Left lung (tissue), 10 donors: ENCODE measurements around the gene STXBP1. TPM values are rescaled to one million over a fixed set of nuclear protein-coding genes. Genes with fewer than 3 reads are reported as not detected.

Experiments used
- ATAC-seq: fragments of 200-7000 bp; cut with Tn5 transposase; one replicate; pipeline ENCODE4 v1.9.1; 2020; ENCODE audit warnings: moderate library complexity
- DNase-seq, 4 donors: peaks; one replicate each; pipeline ENCODE4 v3.0.0-alpha.2; 2013 to 2020
- H3K27ac ChIP-seq, 2 donors: fragments of 200-600 bp; sonication (generic) in 1 of 2; one replicate each; pipeline versions ENCODE4 v1.5.0 to v1.8.0; 2020 to 2021
- H3K27me3 ChIP-seq, 2 donors: fragments of 200-600 bp; sonication (generic) in 1 of 2; one replicate each; pipeline versions ENCODE4 v1.5.0 to v1.8.0; 2020 to 2021
- H3K36me3 ChIP-seq, 2 donors: fragments of 200-600 bp; sonication (generic) in 1 of 2; one replicate each; pipeline versions ENCODE4 v1.5.0 to v1.8.0; 2020 to 2021
- H3K4me1 ChIP-seq, 2 donors: fragments of 200-600 bp; one replicate each; pipeline ENCODE4 v1.8.0; 2021
- H3K4me3 ChIP-seq, 2 donors: fragments of 200-600 bp; sonication (generic) in 1 of 2; one replicate each; pipeline versions ENCODE4 v1.5.0 to v1.8.0; 2020 to 2021; ENCODE audit warnings: mild to moderate bottlenecking in 1 of 2
- H3K9me3 ChIP-seq, 2 donors: fragments of 200-600 bp; sonication (generic) in 1 of 2; one replicate each; pipeline versions ENCODE4 v1.5.0 to v1.8.0; 2020 to 2021
- intact Hi-C, 2 donors: fragments of 100-400 bp; cut with DNase I; formaldehyde crosslinking; loops; one replicate each; pipeline versions ENCODE4 v1.11.2 to v1.14.2; 2022
- polyA plus RNA-seq, 6 donors: library from polyadenylated mRNA; unstranded; fragments of 120-200 nt; gene quantifications; one replicate each; pipeline ENCODE4 v1.2.1, GENCODE V29; 2013; ENCODE audit not compliant: insufficient read length in 6 of 6
- total RNA-seq, 2 donors: library from RNA; stranded (reverse); fragmentation: NEBNext Ultra II Directional; extraction: Animal tissue kit (Norgen Biotek cat#: 25700); gene quantifications; one replicate each; pipeline ENCODE4 v1.2.1, GENCODE V29; 2021
- TF ChIP-seq, protein P1 (sequence below), 2 donors: fragments of 200-600 bp; sonication (generic) in 1 of 2; IDR thresholded peaks; one replicate each; pipeline versions ENCODE4 v1.5.0 to v1.8.0; 2021; ENCODE audit warnings: antibody characterized with exemption in 2 of 2
- donor health status: DM: no; HTN: yes; CAD: no.
- donor health status: DM: no; HTN: no; CAD: no.

STXBP1 gene
- total and polyA plus RNA-seq, 8 donors, result 40.7 to 76.7 (median 48.8) TPM

GRCh38 chr9:127664324-127664677, 52.2 kb downstream of the STXBP1 start:
- no peak for ATAC-seq
- DNase-seq, result no peak
- H3K9me3 ChIP-seq, result no peaks in the 10 kb centered on the region
- TF ChIP-seq, protein P1, sequence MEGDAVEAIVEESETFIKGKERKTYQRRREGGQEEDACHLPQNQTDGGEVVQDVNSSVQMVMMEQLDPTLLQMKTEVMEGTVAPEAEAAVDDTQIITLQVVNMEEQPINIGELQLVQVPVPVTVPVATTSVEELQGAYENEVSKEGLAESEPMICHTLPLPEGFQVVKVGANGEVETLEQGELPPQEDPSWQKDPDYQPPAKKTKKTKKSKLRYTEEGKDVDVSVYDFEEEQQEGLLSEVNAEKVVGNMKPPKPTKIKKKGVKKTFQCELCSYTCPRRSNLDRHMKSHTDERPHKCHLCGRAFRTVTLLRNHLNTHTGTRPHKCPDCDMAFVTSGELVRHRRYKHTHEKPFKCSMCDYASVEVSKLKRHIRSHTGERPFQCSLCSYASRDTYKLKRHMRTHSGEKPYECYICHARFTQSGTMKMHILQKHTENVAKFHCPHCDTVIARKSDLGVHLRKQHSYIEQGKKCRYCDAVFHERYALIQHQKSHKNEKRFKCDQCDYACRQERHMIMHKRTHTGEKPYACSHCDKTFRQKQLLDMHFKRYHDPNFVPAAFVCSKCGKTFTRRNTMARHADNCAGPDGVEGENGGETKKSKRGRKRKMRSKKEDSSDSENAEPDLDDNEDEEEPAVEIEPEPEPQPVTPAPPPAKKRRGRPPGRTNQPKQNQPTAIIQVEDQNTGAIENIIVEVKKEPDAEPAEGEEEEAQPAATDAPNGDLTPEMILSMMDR (IDR thresholded peaks at IDR 0.05), result no peak
- intact Hi-C loops, result no loop called here
- H3K4me3 ChIP-seq, result no peak overlapping the region
- no peaks in the 10 kb centered on the region for H3K27me3 ChIP-seq
- peaks cover 0 to 63% of the 10 kb centered on the region in 2 donors for H3K36me3 ChIP-seq
- H3K27ac ChIP-seq, result peak overlapping the region in 1 of 2 donors; percentile 20
- H3K4me1 ChIP-seq, result no peaks in the 10 kb centered on the region

DNA sequence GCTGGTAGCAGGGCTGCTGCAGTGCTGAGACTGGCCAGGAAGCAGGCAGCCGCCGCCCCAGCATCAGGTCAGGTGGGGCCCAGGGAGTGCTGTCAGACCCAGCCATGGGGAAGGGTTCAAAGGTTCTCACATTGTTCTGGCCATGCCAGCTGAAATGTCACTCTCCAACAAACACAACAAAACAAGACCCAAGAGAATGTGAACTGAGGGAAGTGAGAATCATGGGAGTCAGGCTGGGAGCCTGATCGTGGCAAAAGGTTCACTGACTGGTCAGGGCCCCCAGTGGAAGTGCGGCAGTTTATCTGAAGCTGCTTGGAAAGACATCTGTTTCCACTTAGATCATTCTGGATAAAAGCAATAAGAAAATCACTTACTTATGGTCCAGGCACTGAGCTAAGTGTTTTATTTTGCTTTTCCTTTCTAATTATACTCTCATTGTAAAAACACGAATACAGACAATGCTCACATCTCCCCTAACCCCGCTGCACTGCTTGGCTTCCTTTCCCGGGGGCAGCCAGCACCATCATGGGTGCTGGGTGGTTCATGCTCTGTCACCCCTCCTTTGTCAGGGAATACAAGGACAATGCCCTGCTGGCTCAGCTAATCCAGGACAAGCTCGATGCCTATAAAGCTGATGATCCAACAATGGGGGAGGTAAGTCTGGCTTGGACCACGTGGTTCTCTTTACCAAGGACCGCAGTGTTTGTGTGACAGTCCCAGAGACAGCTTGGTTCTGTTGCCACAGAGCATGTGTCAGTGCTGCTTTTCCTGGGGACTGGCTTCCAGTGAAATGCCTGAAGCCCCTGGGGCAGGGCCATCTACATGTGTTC, 52.8 kb downstream of the STXBP1 start:
- Histone ChIP-seq H3K4me1 (no peaks in the 10 kb centered on the region), H3K9me3 (no peaks in the 10 kb centered on the region), H3K36me3 (peaks cover 0 to 61% of the 10 kb centered on the region in 2 donors), H3K4me3 (no peak overlapping the region), H3K27me3 (no peaks in the 10 kb centered on the region), H3K27ac (peak overlapping the region in 1 of 2 donors; percentile 20)
- TF ChIP-seq, protein P1 (IDR thresholded peaks at IDR 0.05), result no peak
- no peak for ATAC-seq
- no peak for DNase-seq
- intact Hi-C loops, result no loop called here

DNA sequence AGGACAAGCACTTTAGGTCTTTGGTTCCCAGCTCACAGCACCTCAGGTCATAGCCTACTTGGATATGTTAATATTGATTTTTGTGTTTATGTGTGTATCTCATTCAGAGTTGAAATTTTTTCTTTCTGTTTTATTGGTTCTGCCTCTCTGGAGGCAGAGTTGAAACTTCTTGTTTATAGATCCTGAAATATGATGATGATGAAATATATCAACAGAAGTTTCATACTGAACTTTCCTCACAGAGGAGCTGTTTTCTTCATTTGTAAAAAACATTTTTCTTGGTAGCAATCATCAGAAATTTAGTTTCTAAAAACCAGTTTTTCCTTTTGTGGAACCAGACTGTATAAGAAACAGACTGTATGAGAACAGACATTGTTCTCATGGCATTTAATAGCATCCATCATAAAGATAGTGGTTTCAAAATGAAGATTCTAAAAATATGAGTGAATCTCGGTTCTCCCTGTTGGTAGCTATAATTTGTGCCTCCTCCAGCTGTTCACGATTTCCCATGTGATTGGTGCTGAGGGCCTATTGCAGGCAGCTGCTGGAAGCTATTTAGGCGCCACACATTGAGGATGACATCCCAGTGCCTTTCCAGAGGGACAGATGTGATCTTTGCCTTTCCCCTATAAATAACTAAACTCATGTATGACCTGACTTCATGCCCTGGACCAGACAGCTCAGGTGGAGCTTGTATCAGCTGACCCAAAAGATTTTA, 55.2 kb downstream of the STXBP1 start:
- Histone ChIP-seq H3K4me1 (no peaks in the 10 kb centered on the region), H3K4me3 (no peak overlapping the region), H3K27ac (no peak overlapping the region), H3K9me3 (no peaks in the 10 kb centered on the region), H3K27me3 (no peaks in the 10 kb centered on the region), H3K36me3 (peaks cover 0 to 69% of the 10 kb centered on the region in 2 donors)
- ATAC-seq (no peak), DNase-seq (no peak)
- intact Hi-C loops, result no loop called here
- TF ChIP-seq, protein P1 (IDR thresholded peaks at IDR 0.05), result no peak

- Histone ChIP-seq H3K36me3 (peaks cover 0 to 70% of the 10 kb centered on the region in 2 donors), H3K4me3 (no peak overlapping the region), H3K4me1 (no peaks in the 10 kb centered on the region), H3K9me3 (no peaks in the 10 kb centered on the region), H3K27me3 (no peaks in the 10 kb centered on the region), H3K27ac (no peak overlapping the region)
- ATAC-seq, result no peak
- TF ChIP-seq, protein P1 (IDR thresholded peaks at IDR 0.05), result no peak
- no peak for DNase-seq
- intact Hi-C loops, result no loop called here
Measured at GRCh38 chr9:127667906-127668305, 55.8 kb downstream of the STXBP1 start.

DNA sequence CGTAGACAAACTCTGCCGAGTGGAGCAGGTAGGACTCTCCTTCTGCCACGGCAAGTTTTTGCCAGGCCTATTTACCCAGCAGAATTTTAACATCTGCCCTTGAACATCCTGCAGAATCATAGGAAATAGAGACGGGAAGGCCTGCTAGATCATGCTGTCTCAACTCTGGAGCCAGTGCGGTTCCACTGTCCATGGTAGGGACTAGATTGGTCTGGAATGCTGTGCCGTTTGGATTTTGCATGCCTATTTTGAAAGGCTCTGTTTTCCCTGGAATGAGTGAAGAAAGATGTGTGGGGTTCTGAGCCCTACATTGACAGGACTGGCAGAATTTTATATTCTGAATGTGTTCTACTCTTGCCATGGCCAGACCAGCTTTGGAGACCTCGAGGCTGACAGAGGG, 61.2 kb downstream of the STXBP1 start:
- H3K27me3 ChIP-seq, result no peaks in the 10 kb centered on the region
- H3K4me3 ChIP-seq, result no peak overlapping the region
- no peaks in the 10 kb centered on the region for H3K4me1 ChIP-seq
- TF ChIP-seq, protein P1 (IDR thresholded peaks at IDR 0.05), result no peak
- no peak overlapping the region for H3K27ac ChIP-seq
- no peaks in the 10 kb centered on the region for H3K9me3 ChIP-seq
- intact Hi-C loops, result no loop called here
- ATAC-seq, result no peak
- peaks cover 0 to 60% of the 10 kb centered on the region in 2 donors for H3K36me3 ChIP-seq
- DNase-seq, result no peak
